Ramos (cell line): ENCODE results near the gene SLC35F6.
"Not testable (repeated sequence)": the region's sequence is repeated elsewhere in the genome, so short reads cannot be mapped to it uniquely, and the experiment has no call there.

Experiments used
- in situ Hi-C: fragments of 300-500 bp; cut with MboI; formaldehyde crosslinking; loops from one replicate; pipeline ENCODE4 v1.14.3; 2022; ENCODE audit warnings: low sequenced_read_pairs; ENCODE audit not compliant: unreplicated experiment

SLC35F6 gene

GRCh38 chr2:26811791-26812694, 48.0 kb downstream of the SLC35F6 start:
- in situ Hi-C loops: no loop called here

- in situ Hi-C loops: no loop called here
Observed at GRCh38 chr2:26812731-26813130, 48.6 kb downstream of the SLC35F6 start.

- in situ Hi-C loops: not testable (repeated sequence)
Observed at GRCh38 chr2:26814072-26814765, 50.1 kb downstream of the SLC35F6 start.

GRCh38 chr2:26816893-26817292, 52.8 kb downstream of the SLC35F6 start:
- in situ Hi-C loops: no loop called here

GRCh38 chr2:26818255-26818654, 54.2 kb downstream of the SLC35F6 start:
- in situ Hi-C loops: no loop called here

- in situ Hi-C loops: no loop called here
Observed at GRCh38 chr2:26818972-26819371, 54.9 kb downstream of the SLC35F6 start.

GRCh38 chr2:26820932-26821331, 56.8 kb downstream of the SLC35F6 start:
- in situ Hi-C loops: no loop called here

- in situ Hi-C loops: no loop called here
Observed at GRCh38 chr2:26822877-26823276, 58.8 kb downstream of the SLC35F6 start.
